Measurements from ENCODE around the gene ANKS1B.
A peak's percentile ranks its signal among the peaks of the same experiment; 100 is the strongest.

Gene ANKS1B

DNA sequence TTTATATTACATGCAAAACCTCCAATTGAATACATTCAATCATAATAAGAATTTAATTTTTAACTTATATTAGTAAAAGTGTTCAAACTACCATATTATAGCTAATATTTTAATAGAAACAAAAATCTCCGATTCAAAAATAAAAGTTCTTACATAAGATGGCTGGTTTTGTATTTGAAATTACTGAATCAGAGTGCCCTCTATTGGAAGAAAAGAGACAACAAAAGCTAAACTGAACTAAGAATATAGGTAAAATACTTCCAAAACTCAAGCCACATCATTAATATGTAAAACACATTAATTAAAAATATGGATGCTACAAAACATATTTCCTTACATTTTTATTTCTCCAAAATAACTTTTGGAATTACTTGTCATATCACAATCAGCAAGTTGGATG lies 216.9 kb downstream of the ANKS1B start:
- no peak overlapping the region for H3K9ac ChIP-seq (ENCODE audit: low read length)
- H3K9me2 ChIP-seq (ENCODE audit: low read depth, low read length), result no peaks in the 10 kb centered on the region
- no peak overlapping the region for H3K4me3 ChIP-seq (ENCODE audit: low read depth, low read length, poor library complexity, severe bottlenecking)
- TF ChIP-seq, protein P1, sequence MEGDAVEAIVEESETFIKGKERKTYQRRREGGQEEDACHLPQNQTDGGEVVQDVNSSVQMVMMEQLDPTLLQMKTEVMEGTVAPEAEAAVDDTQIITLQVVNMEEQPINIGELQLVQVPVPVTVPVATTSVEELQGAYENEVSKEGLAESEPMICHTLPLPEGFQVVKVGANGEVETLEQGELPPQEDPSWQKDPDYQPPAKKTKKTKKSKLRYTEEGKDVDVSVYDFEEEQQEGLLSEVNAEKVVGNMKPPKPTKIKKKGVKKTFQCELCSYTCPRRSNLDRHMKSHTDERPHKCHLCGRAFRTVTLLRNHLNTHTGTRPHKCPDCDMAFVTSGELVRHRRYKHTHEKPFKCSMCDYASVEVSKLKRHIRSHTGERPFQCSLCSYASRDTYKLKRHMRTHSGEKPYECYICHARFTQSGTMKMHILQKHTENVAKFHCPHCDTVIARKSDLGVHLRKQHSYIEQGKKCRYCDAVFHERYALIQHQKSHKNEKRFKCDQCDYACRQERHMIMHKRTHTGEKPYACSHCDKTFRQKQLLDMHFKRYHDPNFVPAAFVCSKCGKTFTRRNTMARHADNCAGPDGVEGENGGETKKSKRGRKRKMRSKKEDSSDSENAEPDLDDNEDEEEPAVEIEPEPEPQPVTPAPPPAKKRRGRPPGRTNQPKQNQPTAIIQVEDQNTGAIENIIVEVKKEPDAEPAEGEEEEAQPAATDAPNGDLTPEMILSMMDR (IDR thresholded peaks at IDR 0.05; ENCODE audit: low read length), result peak; percentile 50
- no peak for TF ChIP-seq EZH2 (IDR thresholded peaks at IDR 0.05; ENCODE audit: borderline replicate concordance, low read length)
- H3K27ac ChIP-seq (ENCODE audit: low read depth, low read length, poor library complexity, severe bottlenecking), result no peak overlapping the region
- H3K4me1 ChIP-seq (ENCODE audit: insufficient read depth, low read length, severe bottlenecking), result no peaks in the 10 kb centered on the region
- no peak overlapping the region for H3K4me2 ChIP-seq (ENCODE audit: low read length)
- H2AFZ ChIP-seq (ENCODE audit: low read length), result 0 out of 2 replicates have a peak overlapping the region, but pooled peaks have one; percentile 31
- no peaks in the 10 kb centered on the region for H3K9me3 ChIP-seq (ENCODE audit: low read length)
- no peaks in the 10 kb centered on the region for H3K36me3 ChIP-seq (ENCODE audit: insufficient read depth, low read length)
- no peaks in the 10 kb centered on the region for H4K20me1 ChIP-seq (ENCODE audit: insufficient read depth, low read length)
- H3K79me2 ChIP-seq (ENCODE audit: insufficient read depth, low read length), result no peaks in the 10 kb centered on the region
- H3K27me3 ChIP-seq (ENCODE audit: insufficient read depth, low read length), result no peaks in the 10 kb centered on the region
- no peaks in the 10 kb centered on the region for H3F3A ChIP-seq (ENCODE audit: insufficient read depth, low read length)

DNA sequence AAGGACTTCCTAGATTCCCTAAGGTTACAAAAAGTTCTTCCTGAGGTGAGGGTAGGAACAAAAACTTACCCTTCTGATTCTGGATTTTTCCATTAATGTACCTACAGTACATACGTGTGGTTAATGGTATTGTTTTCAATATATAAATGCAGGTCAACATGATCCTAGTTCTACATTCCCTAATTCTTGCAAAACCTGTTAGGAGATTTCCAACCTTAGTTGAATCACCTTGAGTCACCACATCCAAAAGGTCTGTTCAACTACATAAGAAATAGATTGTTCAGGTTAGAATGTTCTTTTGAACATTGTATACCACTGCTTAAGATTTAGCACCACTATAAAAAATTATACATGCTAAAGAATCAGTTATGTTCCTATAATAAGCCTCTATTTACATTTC lies 218.3 kb downstream of the ANKS1B start:
- Histone ChIP-seq H3K4me3 (ENCODE audit: low read depth, low read length, poor library complexity, severe bottlenecking) (no peak overlapping the region), H3F3A (ENCODE audit: insufficient read depth, low read length) (no peaks in the 10 kb centered on the region), H3K9me3 (ENCODE audit: low read length) (no peaks in the 10 kb centered on the region), H3K79me2 (ENCODE audit: insufficient read depth, low read length) (no peaks in the 10 kb centered on the region), H4K20me1 (ENCODE audit: insufficient read depth, low read length) (no peaks in the 10 kb centered on the region), H3K36me3 (ENCODE audit: insufficient read depth, low read length) (no peaks in the 10 kb centered on the region), H3K9me2 (ENCODE audit: low read depth, low read length) (no peaks in the 10 kb centered on the region), H3K27ac (ENCODE audit: low read depth, low read length, poor library complexity, severe bottlenecking) (no peak overlapping the region), H3K9ac (ENCODE audit: low read length) (no peak overlapping the region), H2AFZ (ENCODE audit: low read length) (no peak overlapping the region), H3K4me2 (ENCODE audit: low read length) (no peak overlapping the region), H3K27me3 (ENCODE audit: insufficient read depth, low read length) (no peaks in the 10 kb centered on the region), H3K4me1 (ENCODE audit: insufficient read depth, low read length, severe bottlenecking) (no peaks in the 10 kb centered on the region)
- TF ChIP-seq, protein P1 (IDR thresholded peaks at IDR 0.05; ENCODE audit: low read length), result no peak
- TF ChIP-seq EZH2 (IDR thresholded peaks at IDR 0.05; ENCODE audit: borderline replicate concordance, low read length), result no peak

DNA sequence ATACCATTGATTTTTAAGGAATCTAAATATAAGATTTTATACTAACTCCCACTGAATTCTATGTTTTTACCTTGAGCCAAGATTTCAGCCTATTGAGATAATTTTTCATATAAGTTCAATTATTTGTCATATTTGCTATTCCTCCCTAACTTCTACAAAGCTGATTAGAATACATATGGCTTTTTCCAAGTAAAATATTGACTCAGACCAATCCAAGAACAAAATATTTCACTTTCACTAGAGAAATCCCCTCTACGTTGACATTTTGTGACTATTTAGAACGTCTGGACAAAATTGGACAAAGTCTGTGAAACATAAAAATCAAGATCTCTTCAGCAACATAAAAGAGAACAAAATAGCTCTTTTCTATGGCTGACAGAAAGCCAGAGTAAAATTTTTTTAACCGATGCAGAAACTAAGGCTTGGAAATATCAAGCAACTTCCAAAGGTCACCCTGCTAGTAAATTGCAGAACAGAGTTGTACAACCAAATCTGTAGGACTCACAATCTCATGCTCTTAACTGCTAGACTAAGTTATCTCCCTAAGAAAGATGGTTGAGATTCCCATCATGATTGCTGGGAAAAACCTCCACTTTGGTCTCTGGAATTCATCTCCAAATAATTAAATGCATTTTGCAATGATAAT lies 219.1 kb downstream of the ANKS1B start:
- Histone ChIP-seq H3K9me3 (ENCODE audit: low read length) (no peaks in the 10 kb centered on the region), H3K4me3 (ENCODE audit: low read depth, low read length, poor library complexity, severe bottlenecking) (no peak overlapping the region), H3K36me3 (ENCODE audit: insufficient read depth, low read length) (no peaks in the 10 kb centered on the region), H3K27ac (ENCODE audit: low read depth, low read length, poor library complexity, severe bottlenecking) (no peak overlapping the region), H3F3A (ENCODE audit: insufficient read depth, low read length) (no peaks in the 10 kb centered on the region), H3K9ac (ENCODE audit: low read length) (no peak overlapping the region), H3K4me2 (ENCODE audit: low read length) (no peak overlapping the region), H3K79me2 (ENCODE audit: insufficient read depth, low read length) (no peaks in the 10 kb centered on the region), H3K27me3 (ENCODE audit: insufficient read depth, low read length) (no peaks in the 10 kb centered on the region), H2AFZ (ENCODE audit: low read length) (no peak overlapping the region), H3K9me2 (ENCODE audit: low read depth, low read length) (no peaks in the 10 kb centered on the region), H4K20me1 (ENCODE audit: insufficient read depth, low read length) (no peaks in the 10 kb centered on the region), H3K4me1 (ENCODE audit: insufficient read depth, low read length, severe bottlenecking) (no peaks in the 10 kb centered on the region)
- TF ChIP-seq, protein P1 (IDR thresholded peaks at IDR 0.05; ENCODE audit: low read length), result no peak
- TF ChIP-seq EZH2 (IDR thresholded peaks at IDR 0.05; ENCODE audit: borderline replicate concordance, low read length), result no peak

Measured in OCI-LY1 (cell line).